Smooth muscle cell (in vitro differentiated cells): ENCODE results near the gene TMEM108. TPM values are rescaled to one million over a fixed set of nuclear protein-coding genes. Genes with fewer than 3 reads are reported as not detected.

Source experiments
- DNase-seq: peaks from one replicate; lab custom pipeline; 2025; ENCODE audit not compliant: unreplicated experiment; lab: John Stamatoyannopoulos, UW
- H2AFZ ChIP-seq: fragments of 200-600 bp; sonication (generic); 2 replicates; pipeline ENCODE4 v1.6.0; 2016; ENCODE audit warnings: antibody characterized with exemption, low read depth, mild to moderate bottlenecking
- H3F3A ChIP-seq: fragments of 200-600 bp; sonication (generic); 2 replicates; pipeline ENCODE4 v1.6.0; 2017; ENCODE audit warnings: antibody characterized with exemption, low read depth
- H3K27ac ChIP-seq: fragments of 200-600 bp; sonication (generic); 2 replicates; pipeline ENCODE4 v1.5.1; 2016; ENCODE audit warnings: low read depth, mild to moderate bottlenecking
- H3K27me3 ChIP-seq: fragments of 200-600 bp; sonication (generic); 2 replicates; pipeline ENCODE4 v1.6.1; 2016; ENCODE audit warnings: low read depth, mild to moderate bottlenecking
- H3K36me3 ChIP-seq: fragments of 200-600 bp; sonication (generic); 2 replicates; pipeline ENCODE4 v1.5.1; 2016; ENCODE audit warnings: low read depth
- H3K4me1 ChIP-seq: fragments of 200-600 bp; sonication (generic); 2 replicates; pipeline ENCODE4 v1.5.1; 2016; ENCODE audit warnings: low read depth
- H3K4me2 ChIP-seq: fragments of 200-600 bp; sonication (generic); 2 replicates; pipeline ENCODE4 v1.6.0; 2016; ENCODE audit warnings: mild to moderate bottlenecking
- H3K4me3 ChIP-seq: fragments of 200-600 bp; sonication (generic); 2 replicates; pipeline ENCODE4 v1.5.1; 2016; ENCODE audit warnings: mild to moderate bottlenecking
- H3K79me2 ChIP-seq: fragments of 200-600 bp; sonication (generic); 2 replicates; pipeline ENCODE4 v1.6.0; 2016; ENCODE audit warnings: low read depth, mild to moderate bottlenecking
- H3K9ac ChIP-seq: fragments of 200-600 bp; sonication (generic); 2 replicates; pipeline ENCODE4 v1.6.0; 2016; ENCODE audit warnings: low read depth
- H3K9me3 ChIP-seq: fragments of 200-600 bp; sonication (generic); replicated peaks from 2 replicates; pipeline ENCODE4 v1.5.1; 2016; ENCODE audit warnings: low read depth
- H4K20me1 ChIP-seq: fragments of 200-600 bp; sonication (generic); 2 replicates; pipeline ENCODE4 v1.6.0; 2016; ENCODE audit warnings: low read depth
- WGBS: methylation state at CpG from one replicate; pipeline ENCODE4 v1.1.7; 2016; ENCODE audit warnings: low lambda C conversion rate; 5-methylcytosine and 5-hydroxymethylcytosine counted together
- polyA plus RNA-seq: library from polyadenylated mRNA; unstranded; fragments of >200 nt; fragmentation: Nextera tagmentation; extraction: Ambion mirVana; gene quantifications from 2 replicates; pipeline ENCODE4 v1.2.1, GENCODE V29; 2016
- total RNA-seq: library from RNA; depleted of rRNA; stranded (reverse); fragments of >200 nt; gene quantifications from 2 replicates; pipeline ENCODE4 v1.2.3, GENCODE V29; 2014
- TF ChIP-seq, protein P1 (sequence below): fragments of 200-600 bp; sonication (generic); IDR thresholded peaks from 2 replicates; pipeline ENCODE4 v1.5.1; 2017; ENCODE audit warnings: borderline replicate concordance, mild to moderate bottlenecking, antibody characterized with exemption; ENCODE audit not compliant: insufficient read depth, poor library complexity, severe bottlenecking

Gene TMEM108
- total and polyA plus RNA-seq, 2 experiments from 2014 or later: 2.4 to 10.8 TPM

GRCh38 chr3:133169331-133170068 lies 131.3 kb downstream of the TMEM108 start:
- H3K4me1 ChIP-seq: no peaks in the 10 kb centered on the region
- H3K27me3 ChIP-seq: no peaks in the 10 kb centered on the region
- H3K9me3 ChIP-seq: no peaks in the 10 kb centered on the region
- H3K36me3 ChIP-seq: no peaks in the 10 kb centered on the region
- no peaks in the 10 kb centered on the region for H3F3A ChIP-seq
- no peak overlapping the region for H3K27ac ChIP-seq
- DNase-seq: no peak
- H2AFZ ChIP-seq: no peak overlapping the region
- no peaks in the 10 kb centered on the region for H3K79me2 ChIP-seq
- 91% methylated on average over 6 of the region's 6 CpGs for WGBS
- H3K9ac ChIP-seq: no peak overlapping the region
- no peak overlapping the region for H3K4me2 ChIP-seq
- TF ChIP-seq, protein P1, sequence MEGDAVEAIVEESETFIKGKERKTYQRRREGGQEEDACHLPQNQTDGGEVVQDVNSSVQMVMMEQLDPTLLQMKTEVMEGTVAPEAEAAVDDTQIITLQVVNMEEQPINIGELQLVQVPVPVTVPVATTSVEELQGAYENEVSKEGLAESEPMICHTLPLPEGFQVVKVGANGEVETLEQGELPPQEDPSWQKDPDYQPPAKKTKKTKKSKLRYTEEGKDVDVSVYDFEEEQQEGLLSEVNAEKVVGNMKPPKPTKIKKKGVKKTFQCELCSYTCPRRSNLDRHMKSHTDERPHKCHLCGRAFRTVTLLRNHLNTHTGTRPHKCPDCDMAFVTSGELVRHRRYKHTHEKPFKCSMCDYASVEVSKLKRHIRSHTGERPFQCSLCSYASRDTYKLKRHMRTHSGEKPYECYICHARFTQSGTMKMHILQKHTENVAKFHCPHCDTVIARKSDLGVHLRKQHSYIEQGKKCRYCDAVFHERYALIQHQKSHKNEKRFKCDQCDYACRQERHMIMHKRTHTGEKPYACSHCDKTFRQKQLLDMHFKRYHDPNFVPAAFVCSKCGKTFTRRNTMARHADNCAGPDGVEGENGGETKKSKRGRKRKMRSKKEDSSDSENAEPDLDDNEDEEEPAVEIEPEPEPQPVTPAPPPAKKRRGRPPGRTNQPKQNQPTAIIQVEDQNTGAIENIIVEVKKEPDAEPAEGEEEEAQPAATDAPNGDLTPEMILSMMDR: no peak
- no peaks in the 10 kb centered on the region for H4K20me1 ChIP-seq
- H3K4me3 ChIP-seq: no peak overlapping the region

- Histone ChIP-seq H3K4me2 (no peak overlapping the region), H3K36me3 (no peaks in the 10 kb centered on the region), H3K9me3 (no peaks in the 10 kb centered on the region), H3K27me3 (no peaks in the 10 kb centered on the region), H4K20me1 (no peaks in the 10 kb centered on the region), H3K79me2 (no peaks in the 10 kb centered on the region), H3K9ac (no peak overlapping the region), H3K4me1 (no peaks in the 10 kb centered on the region), H2AFZ (no peak overlapping the region), H3F3A (no peaks in the 10 kb centered on the region), H3K27ac (no peak overlapping the region), H3K4me3 (no peak overlapping the region)
- 81% methylated on average over 2 of the region's 2 CpGs for WGBS
- TF ChIP-seq, protein P1: no peak
- no peak for DNase-seq
Measured at GRCh38 chr3:133171831-133172230, 133.6 kb downstream of the TMEM108 start.

DNA sequence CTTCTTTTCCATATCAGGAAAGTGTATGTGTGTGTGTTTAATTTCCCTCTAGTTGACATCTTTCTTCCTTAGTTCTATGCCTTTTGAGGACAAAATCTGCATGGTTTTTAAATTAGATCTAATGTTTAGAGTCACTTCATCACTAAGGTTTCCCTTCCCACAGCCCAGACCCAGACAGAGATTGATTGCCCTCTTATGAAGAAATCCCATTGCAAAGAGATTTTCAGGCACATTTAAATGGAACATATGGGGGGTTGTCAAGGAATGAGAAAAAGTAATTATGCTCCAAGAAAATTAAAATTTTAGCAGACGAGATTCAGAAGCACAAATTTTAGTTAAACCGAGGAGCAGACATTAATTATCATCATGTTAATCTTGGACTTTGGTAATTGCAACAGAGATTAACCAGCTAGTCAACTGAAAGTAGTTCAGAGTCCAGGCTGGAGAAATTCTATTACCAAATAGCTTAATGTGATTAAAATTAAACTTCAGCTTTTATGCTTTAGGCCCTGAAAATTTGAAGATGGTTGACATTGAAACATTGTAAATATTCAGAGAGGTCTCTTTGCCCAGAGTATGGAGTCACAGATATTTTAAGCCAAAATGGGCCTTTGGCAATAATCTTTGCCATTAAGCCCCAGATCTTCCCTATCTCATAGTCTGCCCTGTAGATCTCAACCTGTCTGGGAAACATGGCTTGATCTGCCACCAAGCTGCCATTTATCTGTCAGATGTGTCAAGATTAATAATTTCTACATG lies 143.4 kb downstream of the TMEM108 start:
- DNase-seq: no peak
- Histone ChIP-seq H3F3A (no peaks in the 10 kb centered on the region), H4K20me1 (no peaks in the 10 kb centered on the region), H3K79me2 (no peaks in the 10 kb centered on the region), H3K9me3 (no peaks in the 10 kb centered on the region), H3K27me3 (no peaks in the 10 kb centered on the region), H3K9ac (no peak overlapping the region), H3K4me2 (no peak overlapping the region), H3K27ac (no peak overlapping the region), H3K4me1 (peaks cover 9% of the 10 kb centered on the region), H3K4me3 (no peak overlapping the region), H3K36me3 (no peaks in the 10 kb centered on the region), H2AFZ (no peak overlapping the region)
- 91% methylated on average over 2 of the region's 2 CpGs for WGBS
- TF ChIP-seq, protein P1: no peak
